ENCODE data around the gene TAGLN2.

TAGLN2 gene

DNA sequence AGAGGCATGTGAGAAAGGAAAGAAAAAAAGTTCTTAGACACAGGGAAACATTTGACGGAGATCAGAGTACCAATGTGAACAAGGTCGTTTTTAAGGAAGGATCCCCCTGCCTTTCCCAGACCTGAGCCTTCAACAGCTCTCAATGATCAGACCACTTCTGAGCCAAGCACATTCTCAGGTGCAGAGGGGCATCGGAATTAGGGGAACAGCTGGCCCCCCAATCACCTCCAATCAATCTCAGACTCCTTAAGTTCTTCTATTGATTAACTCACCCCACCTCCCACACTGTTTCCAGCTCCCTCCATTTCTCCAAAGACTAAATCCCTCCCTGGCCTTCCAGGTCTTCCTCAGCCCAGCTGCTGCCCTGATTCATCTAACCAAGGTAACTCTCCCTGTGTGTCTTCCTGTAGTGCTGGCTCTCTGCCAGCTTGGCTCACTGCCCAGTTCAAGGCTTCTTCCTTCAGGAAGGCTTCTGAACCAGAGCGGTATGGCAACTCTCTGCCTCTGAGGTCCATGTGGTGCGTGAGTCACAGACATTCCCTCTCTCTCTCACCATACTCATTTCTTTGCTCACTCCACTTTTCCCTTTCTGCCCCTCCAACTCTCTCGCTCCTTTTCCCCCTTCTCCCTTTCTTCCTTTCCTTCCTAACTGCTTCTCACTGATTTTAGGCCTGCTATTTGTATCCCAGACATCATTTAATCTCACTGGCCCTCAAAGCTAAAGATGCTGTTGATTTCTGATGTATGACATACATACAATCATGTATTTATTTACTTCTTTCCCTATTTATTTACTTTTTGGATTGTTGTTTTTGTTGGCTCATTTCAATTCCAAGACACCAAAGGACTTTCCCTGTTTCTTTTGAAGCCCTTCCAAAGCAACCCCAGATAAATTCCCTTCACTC is 43.4 kb downstream of the TAGLN2 start:
- TF ChIP-seq, protein P1, sequence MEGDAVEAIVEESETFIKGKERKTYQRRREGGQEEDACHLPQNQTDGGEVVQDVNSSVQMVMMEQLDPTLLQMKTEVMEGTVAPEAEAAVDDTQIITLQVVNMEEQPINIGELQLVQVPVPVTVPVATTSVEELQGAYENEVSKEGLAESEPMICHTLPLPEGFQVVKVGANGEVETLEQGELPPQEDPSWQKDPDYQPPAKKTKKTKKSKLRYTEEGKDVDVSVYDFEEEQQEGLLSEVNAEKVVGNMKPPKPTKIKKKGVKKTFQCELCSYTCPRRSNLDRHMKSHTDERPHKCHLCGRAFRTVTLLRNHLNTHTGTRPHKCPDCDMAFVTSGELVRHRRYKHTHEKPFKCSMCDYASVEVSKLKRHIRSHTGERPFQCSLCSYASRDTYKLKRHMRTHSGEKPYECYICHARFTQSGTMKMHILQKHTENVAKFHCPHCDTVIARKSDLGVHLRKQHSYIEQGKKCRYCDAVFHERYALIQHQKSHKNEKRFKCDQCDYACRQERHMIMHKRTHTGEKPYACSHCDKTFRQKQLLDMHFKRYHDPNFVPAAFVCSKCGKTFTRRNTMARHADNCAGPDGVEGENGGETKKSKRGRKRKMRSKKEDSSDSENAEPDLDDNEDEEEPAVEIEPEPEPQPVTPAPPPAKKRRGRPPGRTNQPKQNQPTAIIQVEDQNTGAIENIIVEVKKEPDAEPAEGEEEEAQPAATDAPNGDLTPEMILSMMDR (IDR thresholded peaks at IDR 0.05): no peak
- Histone ChIP-seq H3K36me3 (no peaks in the 10 kb centered on the region), H3K9me3 (no peaks in the 10 kb centered on the region), H3K4me3 (ENCODE audit: low read depth in 1 of 2, low read length in 1 of 2) (peak overlapping the region in 1 of 2 experiments; percentile 9), H3K4me1 (ENCODE audit: control insufficient read depth in 1 of 2, insufficient read depth in 1 of 2, low read depth in 1 of 2, low read length in 1 of 2) (peaks cover 47 to 52% of the 10 kb centered on the region in 2 experiments), H3K27ac (peak overlapping the region; percentile 75), H3K27me3 (no peaks in the 10 kb centered on the region)

DNA sequence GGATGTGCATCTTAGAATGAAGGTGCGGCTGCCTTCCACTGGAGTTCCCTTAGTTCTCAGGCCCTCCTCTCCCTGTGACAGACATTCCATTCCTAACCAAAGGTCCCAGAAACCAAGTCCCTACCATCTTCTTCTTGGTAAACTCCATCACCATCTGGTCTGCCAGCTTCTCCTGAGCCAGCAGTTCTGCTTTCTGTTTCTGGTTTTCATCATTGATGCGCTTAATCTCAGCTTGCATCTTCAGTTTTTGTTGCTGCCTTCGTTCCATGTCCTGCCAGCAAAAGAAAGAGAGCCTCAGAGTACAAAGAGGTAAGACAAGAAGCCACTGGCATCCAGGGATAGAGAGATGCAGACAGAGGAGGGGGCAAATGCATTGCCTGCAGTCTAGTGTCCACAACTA is 44.9 kb downstream of the TAGLN2 start:
- peak overlapping the region; percentile 75 for H3K27ac ChIP-seq
- no peaks in the 10 kb centered on the region for H3K36me3 ChIP-seq
- no peaks in the 10 kb centered on the region for H3K9me3 ChIP-seq
- no peaks in the 10 kb centered on the region for H3K27me3 ChIP-seq
- TF ChIP-seq, protein P1 (IDR thresholded peaks at IDR 0.05): no peak
- peak overlapping the region; percentile 16 to 28 for H3K4me3 ChIP-seq (ENCODE audit: low read depth in 1 of 2, low read length in 1 of 2)
- H3K4me1 ChIP-seq (ENCODE audit: control insufficient read depth in 1 of 2, insufficient read depth in 1 of 2, low read depth in 1 of 2, low read length in 1 of 2): peaks cover 47 to 50% of the 10 kb centered on the region in 2 experiments

DNA sequence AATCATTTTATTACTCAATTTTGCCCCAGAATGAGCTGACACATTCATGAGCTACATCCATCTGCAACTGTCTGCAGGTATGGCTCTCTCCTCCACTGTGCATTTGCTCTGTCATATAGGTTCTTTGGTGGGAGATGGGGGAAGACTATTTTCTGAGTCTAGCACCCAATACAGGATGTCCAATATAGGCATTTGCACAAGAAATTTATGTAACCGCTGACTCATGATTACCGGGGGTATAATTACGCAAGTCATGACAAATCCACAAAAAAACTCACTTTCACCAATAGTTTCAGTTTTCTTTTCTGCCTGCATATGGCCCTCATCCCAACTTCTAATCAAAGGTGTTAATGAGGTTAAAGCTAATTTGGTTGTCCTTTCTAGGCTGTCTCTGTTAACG is 45.3 kb downstream of the TAGLN2 start:
- Histone ChIP-seq H3K4me3 (ENCODE audit: low read depth in 1 of 2, low read length in 1 of 2) (peak overlapping the region; percentile 16 to 28), H3K4me1 (ENCODE audit: control insufficient read depth in 1 of 2, insufficient read depth in 1 of 2, low read depth in 1 of 2, low read length in 1 of 2) (peaks cover 47 to 50% of the 10 kb centered on the region in 2 experiments), H3K9me3 (no peaks in the 10 kb centered on the region), H3K36me3 (no peaks in the 10 kb centered on the region), H3K27ac (peak overlapping the region; percentile 75), H3K27me3 (no peaks in the 10 kb centered on the region)
- TF ChIP-seq, protein P1 (IDR thresholded peaks at IDR 0.05): no peak

DNA sequence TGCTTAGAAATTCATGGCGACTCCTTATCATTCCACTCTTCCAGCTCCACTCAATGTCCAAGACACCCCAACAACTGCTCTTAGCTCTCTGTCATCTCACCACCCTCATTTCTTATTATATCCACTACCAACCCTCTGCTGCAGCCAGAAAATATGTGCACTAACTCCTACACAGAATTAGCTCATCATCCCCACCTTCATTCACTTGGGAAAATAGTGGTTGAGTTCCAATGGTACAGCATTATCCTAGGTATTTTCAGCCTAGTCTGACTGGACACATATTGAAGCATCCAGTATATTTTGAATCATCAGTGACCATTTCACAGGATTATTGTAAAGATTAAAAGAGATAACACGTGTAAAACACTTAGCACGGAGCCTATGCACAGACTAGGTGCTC is 46.2 kb downstream of the TAGLN2 start:
- no peaks in the 10 kb centered on the region for H3K9me3 ChIP-seq
- no peaks in the 10 kb centered on the region for H3K27me3 ChIP-seq
- H3K36me3 ChIP-seq: no peaks in the 10 kb centered on the region
- no peak overlapping the region for H3K4me3 ChIP-seq (ENCODE audit: low read depth in 1 of 2, low read length in 1 of 2)
- no peak overlapping the region for H3K27ac ChIP-seq
- TF ChIP-seq, protein P1 (IDR thresholded peaks at IDR 0.05): no peak
- H3K4me1 ChIP-seq (ENCODE audit: control insufficient read depth in 1 of 2, insufficient read depth in 1 of 2, low read depth in 1 of 2, low read length in 1 of 2): peaks cover 47 to 50% of the 10 kb centered on the region in 2 experiments

DNA sequence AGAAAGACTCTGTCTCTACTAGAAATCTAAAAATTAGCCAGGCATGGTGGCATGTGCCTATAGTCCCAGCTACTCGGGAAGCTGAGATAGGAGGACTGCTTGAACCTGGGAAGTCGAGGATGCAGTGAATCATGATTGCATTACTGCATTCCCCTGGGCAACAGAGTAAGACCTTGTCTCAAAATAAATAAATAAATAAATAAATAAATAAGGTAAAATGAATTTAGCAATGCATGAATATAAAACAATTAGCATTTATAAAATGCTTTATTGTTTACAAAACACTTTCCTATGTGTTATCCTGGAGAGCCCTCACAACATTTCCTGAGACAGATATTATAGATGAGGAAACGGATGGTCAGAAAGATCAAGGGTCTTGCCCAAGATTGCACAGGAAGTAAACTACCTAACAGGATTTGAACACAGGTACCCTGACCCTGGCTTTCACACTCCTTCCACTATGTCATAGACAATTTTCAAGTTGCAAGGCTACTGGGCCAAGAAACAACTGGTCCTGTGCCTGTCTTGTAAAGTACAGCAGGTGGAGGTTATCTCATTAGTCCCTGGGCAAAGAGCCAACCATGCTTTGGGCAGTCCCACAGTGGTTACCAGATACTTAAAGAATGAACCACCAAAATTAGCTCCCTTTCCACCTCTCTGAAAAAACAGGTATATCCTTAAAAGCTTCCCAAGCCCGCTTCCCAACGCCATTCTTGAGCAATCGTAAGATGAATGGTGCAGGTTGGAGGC is 47.4 kb downstream of the TAGLN2 start:
- Histone ChIP-seq H3K9me3 (no peaks in the 10 kb centered on the region), H3K27ac (no peak overlapping the region), H3K27me3 (no peaks in the 10 kb centered on the region), H3K36me3 (no peaks in the 10 kb centered on the region), H3K4me3 (ENCODE audit: low read depth in 1 of 2, low read length in 1 of 2) (no peak overlapping the region), H3K4me1 (ENCODE audit: control insufficient read depth in 1 of 2, insufficient read depth in 1 of 2, low read depth in 1 of 2, low read length in 1 of 2) (peaks cover 47 to 50% of the 10 kb centered on the region in 2 experiments)
- TF ChIP-seq, protein P1 (IDR thresholded peaks at IDR 0.05): no peak
